Ovary (tissue), 3 donors: ENCODE results near the gene MUC13.

Source experiments
- EP300 ChIP-seq: sonication (generic); formaldehyde crosslinking; IDR thresholded peaks from one replicate; pipeline ENCODE4 v1.6.1; 2017; ENCODE audit warnings: antibody characterized with exemption
- POLR2A ChIP-seq: fragments of 450-650 bp; IDR thresholded peaks from one replicate; pipeline ENCODE4 v1.6.1; 2017; ENCODE audit warnings: antibody characterized with exemption, mild to moderate bottlenecking, moderate library complexity
- TF ChIP-seq, protein P1 (sequence below), 3 donors: fragments of 450-650 bp in 2 of 3; fragments of 200-600 bp in 1 of 3; IDR thresholded peaks; one replicate each; pipeline versions ENCODE4 v1.5.1 to v1.8.0; 2016 to 2022; ENCODE audit warnings: antibody characterized with exemption in 3 of 3, mild to moderate bottlenecking in 1 of 3
- donor health status: DM: no; HTN: no; CAD: no.

DNA sequence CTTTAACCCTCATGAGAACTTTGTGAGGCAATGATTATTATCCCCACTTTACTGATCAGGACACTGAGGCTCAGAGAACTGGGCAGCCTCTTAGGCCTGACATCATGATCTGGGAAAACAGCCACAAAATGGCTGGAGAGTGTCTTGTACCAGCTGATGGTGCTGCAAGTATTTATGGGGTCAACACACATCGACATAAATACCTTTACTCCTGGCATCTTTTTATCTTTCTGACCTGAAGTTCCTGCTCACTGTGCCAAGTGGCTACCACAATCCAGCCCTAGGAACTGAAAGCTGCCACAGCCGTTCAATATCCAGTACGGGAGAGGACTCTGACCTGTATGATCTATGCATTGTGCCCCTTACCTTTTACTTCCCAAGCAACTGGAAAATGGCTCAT is 29.2 kb upstream of the MUC13 start:
- TF ChIP-seq, protein P1, sequence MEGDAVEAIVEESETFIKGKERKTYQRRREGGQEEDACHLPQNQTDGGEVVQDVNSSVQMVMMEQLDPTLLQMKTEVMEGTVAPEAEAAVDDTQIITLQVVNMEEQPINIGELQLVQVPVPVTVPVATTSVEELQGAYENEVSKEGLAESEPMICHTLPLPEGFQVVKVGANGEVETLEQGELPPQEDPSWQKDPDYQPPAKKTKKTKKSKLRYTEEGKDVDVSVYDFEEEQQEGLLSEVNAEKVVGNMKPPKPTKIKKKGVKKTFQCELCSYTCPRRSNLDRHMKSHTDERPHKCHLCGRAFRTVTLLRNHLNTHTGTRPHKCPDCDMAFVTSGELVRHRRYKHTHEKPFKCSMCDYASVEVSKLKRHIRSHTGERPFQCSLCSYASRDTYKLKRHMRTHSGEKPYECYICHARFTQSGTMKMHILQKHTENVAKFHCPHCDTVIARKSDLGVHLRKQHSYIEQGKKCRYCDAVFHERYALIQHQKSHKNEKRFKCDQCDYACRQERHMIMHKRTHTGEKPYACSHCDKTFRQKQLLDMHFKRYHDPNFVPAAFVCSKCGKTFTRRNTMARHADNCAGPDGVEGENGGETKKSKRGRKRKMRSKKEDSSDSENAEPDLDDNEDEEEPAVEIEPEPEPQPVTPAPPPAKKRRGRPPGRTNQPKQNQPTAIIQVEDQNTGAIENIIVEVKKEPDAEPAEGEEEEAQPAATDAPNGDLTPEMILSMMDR (IDR thresholded peaks at IDR 0.05), result no peak
- TF ChIP-seq POLR2A (no peak), EP300 (no peak)
